T-helper 2 cell treated with Interferon-gamma antibody and Interleukin-4, amounts not matched to agents 100 ng/mL and 5 ng/mL, for 36 hours (primary cell): ENCODE results near the gene WDR64. TPM values are rescaled to one million over a fixed set of nuclear protein-coding genes. Genes with fewer than 3 reads are reported as not detected.
"Not testable (repeated sequence)": the region's sequence is repeated elsewhere in the genome, so short reads cannot be mapped to it uniquely, and the experiment has no call there.

Experiments
- intact Hi-C: fragments of 100-400 bp; cut with micrococcal nuclease; formaldehyde crosslinking; loops from one replicate; pipeline ENCODE4 v1.15.1; 2023
- total RNA-seq: library from RNA; stranded (reverse); gene quantifications from 2 replicates; pipeline ENCODE4 v1.2.3, GENCODE V29; 2022

Gene WDR64
- total RNA-seq, 1 donor from 2014 or later: not detected

- intact Hi-C loops: no loop called here
Observed at GRCh38 chr1:241734533-241734932, 82.5 kb downstream of the WDR64 start.

- intact Hi-C loops: not testable (repeated sequence)
Observed at GRCh38 chr1:241735493-241735926, 83.4 kb downstream of the WDR64 start.

- intact Hi-C loops: no loop called here
Observed at GRCh38 chr1:241736387-241736786, 84.3 kb downstream of the WDR64 start.

- intact Hi-C loops: no loop called here
Observed at GRCh38 chr1:241738284-241739078, 86.4 kb downstream of the WDR64 start.

GRCh38 chr1:241742084-241742483 is 90.0 kb downstream of the WDR64 start:
- intact Hi-C loops: no loop called here

- intact Hi-C loops: no loop called here
Observed at GRCh38 chr1:241744591-241744990, 92.5 kb downstream of the WDR64 start.

GRCh38 chr1:241747992-241748391 is 95.9 kb downstream of the WDR64 start:
- intact Hi-C loops: no loop called here

GRCh38 chr1:241749041-241749944 is 97.2 kb downstream of the WDR64 start:
- intact Hi-C loops: no loop called here

- intact Hi-C loops: no loop called here
Observed at GRCh38 chr1:241749945-241750695, 98.0 kb downstream of the WDR64 start.

GRCh38 chr1:241751524-241751923 is 99.4 kb downstream of the WDR64 start:
- intact Hi-C loops: no loop called here

- intact Hi-C loops: no loop called here
Observed at GRCh38 chr1:241762713-241763339, 110.7 kb downstream of the WDR64 start.

- intact Hi-C loops: no loop called here
Observed at GRCh38 chr1:241765390-241765789, 113.3 kb downstream of the WDR64 start.

- intact Hi-C loops: no loop called here
Observed at GRCh38 chr1:241767737-241768136, 115.7 kb downstream of the WDR64 start.

GRCh38 chr1:241770115-241770514 is 118.0 kb downstream of the WDR64 start:
- intact Hi-C loops: no loop called here

GRCh38 chr1:241771117-241771516 is 119.0 kb downstream of the WDR64 start:
- intact Hi-C loops: no loop called here

GRCh38 chr1:241772932-241773500 is 120.9 kb downstream of the WDR64 start:
- intact Hi-C loops: no loop called here

GRCh38 chr1:241773991-241774390 is 121.9 kb downstream of the WDR64 start:
- intact Hi-C loops: no loop called here

GRCh38 chr1:241775021-241775420 is 122.9 kb downstream of the WDR64 start:
- intact Hi-C loops: no loop called here

GRCh38 chr1:241776911-241777310 is 124.8 kb downstream of the WDR64 start:
- intact Hi-C loops: no loop called here

- intact Hi-C loops: no loop called here
Observed at GRCh38 chr1:241778117-241778516, 126.0 kb downstream of the WDR64 start.

GRCh38 chr1:241779897-241780296 is 127.8 kb downstream of the WDR64 start:
- intact Hi-C loops: no loop called here
